ENCODE measurements around the gene NPIPA5.
"Not testable (repeated sequence)": the region's sequence is repeated elsewhere in the genome, so short reads cannot be mapped to it uniquely, and the experiment has no call there.

NPIPA5 gene

DNA sequence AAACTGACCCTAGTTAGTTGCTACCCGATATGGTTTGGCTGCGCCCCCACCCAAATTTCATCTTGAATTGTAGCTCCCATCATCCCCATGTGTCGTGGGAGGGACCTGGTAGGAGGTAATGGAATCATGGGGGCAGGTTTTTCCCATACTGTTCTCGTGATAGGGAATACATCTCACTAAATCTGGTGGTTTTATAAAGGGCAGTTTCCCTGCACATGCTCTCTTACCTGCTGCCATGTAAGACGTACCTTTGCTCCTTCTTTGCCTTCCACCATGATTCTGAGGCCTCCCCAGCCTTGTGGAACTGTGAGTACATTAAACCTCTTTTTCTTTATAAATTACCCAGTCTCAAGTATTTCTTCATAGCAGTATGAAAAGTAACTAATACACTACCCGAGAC, 10.0 kb upstream of the NPIPA5 start:
- not testable (repeated sequence) for DNase-seq

DNA sequence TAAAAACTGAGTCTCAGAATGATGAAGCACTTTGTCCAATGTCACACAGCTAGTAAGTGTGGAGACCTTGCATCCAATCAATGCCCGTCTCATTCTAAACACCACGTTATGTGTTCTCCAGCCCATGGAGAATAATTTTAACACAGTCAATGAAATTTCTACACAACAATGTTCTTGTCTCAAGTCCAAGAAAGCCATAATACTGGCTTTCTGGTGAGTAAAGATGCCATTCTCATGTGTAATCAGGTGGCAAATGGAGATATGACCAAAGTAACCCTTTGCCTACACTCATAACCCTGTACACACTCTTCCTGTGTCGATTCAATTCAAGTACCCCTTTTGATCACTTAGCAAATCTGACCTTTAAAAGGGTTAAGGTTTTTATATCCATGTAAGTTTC, 4.7 kb upstream of the NPIPA5 start:
- DNase-seq, result not testable (repeated sequence)

DNA sequence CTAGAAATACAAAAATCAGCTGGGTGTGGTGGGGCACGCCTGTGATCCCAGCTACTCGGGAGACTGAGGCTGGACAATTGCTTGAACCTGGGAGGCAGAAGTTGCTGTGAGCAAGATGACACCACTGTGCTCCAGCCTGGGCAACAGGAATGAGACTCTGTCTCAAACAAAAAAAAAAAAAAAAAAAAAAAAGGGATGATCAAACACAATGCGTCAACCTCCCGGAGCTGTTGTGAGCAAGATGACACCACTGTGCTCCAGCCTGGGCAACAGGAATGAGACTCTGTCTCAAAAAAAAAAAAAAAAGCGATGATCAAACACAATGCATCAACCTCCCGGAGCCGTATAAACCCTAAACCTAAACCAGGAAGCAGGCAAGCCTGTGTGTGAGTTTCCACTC, 20.6 kb downstream of the NPIPA5 start:
- DNase-seq, result not testable (repeated sequence)

DNA sequence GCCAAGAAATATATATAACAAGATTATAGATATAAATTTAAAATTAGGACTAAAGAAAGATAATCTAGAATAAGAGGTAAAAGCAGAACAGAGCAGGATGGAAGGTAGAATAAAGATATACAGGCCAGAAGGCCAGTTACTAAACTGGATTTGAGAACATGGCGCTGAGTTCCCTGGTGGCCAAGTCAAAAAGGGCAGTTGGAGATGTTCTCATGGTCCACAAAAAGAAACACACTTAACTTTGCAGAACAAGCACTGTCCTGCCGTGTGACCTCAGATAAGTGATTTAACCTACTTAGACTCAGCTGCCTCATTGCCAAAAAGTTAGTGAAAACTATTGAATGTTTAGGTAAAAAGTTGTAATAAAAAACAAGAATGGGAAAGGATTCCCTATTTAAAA, 23.2 kb downstream of the NPIPA5 start:
- not testable (repeated sequence) for DNase-seq

DNA sequence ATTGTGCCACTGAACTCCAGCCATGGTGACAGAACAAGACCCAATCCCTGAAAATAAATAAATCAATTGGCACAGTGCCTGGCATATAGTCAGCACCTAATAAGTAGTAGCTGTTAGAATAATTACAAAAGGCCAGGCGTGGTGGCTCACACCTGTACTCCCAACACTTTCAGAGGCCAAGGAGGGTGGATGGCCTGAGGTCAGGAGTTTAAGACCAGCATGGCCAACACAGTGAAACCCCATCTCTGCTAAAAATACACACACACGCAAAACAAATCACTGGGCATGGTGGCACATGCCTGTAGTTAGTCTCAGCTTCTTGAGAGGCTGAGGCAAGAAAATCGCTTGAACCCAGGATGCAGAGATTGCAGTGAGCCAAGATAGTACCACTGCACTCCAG, 25.2 kb downstream of the NPIPA5 start:
- DNase-seq, result not testable (repeated sequence)

DNA sequence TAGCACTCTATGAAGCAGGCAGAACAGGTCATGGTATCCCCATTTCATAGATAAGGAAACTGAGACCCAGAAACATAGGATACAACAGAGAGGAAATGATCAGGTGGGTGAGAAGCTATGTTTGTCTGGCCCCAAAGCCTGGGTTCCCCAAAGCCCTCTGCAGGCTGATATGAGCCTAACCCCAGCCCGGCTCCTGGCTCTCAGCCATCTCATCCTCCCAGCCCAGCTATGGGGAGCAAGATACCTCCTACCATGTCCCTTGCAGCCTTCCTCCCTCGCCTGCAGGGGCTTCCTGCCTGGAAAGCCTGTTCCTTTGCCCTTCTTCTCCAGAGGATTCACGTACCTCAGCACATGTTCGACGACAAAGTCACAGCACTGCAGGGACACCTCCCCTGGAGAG, 26.3 kb downstream of the NPIPA5 start:
- DNase-seq, result not testable (repeated sequence)

DNA sequence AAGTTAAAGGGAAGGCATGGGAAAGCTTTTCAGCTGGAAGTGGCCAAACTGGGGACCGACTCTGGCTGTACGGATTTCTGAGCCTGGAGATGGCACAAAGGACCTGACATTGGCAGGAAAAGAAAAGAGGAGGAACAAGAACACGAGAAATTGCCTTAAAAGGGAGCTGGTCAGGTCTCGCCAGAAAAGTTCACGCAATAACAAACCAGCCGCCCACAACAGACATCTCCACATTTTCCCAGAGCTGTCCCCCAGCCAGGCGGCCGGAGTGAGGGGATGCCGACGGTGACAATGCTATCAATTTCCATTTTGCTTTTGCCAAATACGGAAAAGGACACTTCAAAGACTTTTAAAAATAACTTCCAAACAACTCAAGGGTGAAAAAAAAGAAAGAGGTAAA, 26.8 kb downstream of the NPIPA5 start:
- not testable (repeated sequence) for DNase-seq

DNA sequence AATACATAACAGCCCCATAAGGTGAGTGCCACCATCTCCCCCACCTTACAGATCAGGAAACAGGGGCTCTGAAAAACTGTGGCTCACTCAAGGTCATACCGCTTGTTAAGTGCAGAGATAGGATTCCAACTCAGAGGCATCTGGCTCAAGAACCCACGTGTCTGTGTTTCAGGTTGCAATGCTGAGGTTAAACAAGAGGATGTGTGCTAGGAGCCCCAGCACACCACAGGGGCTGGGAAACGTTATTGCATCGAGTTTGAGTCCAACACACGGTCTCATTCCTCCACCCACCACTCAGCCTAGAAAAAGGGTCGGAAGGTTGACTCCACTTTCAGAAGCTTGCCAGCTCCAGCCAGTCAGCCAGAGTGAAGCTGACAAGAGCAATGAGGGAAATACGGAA, 29.4 kb downstream of the NPIPA5 start:
- DNase-seq, result not testable (repeated sequence)

DNA sequence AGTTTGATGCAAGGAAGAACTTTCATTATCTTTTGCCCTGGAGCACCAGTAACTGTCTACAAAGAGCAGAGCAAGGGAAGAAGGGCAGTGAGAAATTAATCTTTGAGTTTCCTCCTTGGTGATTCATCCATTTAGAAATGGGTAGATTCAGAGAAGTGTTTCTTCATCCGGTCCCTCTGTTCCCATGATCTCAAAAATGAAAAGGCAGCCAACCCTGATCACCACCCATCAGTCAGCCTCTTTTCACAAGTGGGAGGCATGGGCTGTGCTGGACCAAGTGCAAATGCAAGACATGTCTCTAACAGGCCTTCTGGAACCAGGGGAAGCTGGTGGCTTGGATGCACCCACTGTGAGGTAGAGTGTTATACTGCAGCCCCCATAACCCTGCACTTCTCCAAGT, 35.8 kb downstream of the NPIPA5 start:
- not testable (repeated sequence) for DNase-seq

DNA sequence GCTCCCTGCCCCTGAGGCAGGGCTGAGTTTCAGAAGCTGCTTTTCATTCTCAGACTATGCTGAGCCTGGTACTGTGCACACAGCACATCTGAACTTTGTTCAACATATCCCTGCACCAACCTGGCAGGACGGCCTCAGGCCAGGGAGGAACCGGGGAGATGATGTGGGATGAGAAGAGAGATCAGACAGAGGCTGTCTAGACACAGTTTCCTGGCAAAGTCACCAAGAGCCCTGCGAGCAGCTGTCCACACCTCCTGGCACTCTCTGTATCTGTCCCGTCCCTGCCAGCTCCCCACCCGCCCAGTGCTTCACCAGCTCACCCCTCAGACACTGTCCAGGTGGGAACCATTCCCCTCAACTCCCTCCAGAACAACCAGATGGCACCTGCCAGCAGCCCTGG, 39.1 kb downstream of the NPIPA5 start:
- not testable (repeated sequence) for DNase-seq

DNA sequence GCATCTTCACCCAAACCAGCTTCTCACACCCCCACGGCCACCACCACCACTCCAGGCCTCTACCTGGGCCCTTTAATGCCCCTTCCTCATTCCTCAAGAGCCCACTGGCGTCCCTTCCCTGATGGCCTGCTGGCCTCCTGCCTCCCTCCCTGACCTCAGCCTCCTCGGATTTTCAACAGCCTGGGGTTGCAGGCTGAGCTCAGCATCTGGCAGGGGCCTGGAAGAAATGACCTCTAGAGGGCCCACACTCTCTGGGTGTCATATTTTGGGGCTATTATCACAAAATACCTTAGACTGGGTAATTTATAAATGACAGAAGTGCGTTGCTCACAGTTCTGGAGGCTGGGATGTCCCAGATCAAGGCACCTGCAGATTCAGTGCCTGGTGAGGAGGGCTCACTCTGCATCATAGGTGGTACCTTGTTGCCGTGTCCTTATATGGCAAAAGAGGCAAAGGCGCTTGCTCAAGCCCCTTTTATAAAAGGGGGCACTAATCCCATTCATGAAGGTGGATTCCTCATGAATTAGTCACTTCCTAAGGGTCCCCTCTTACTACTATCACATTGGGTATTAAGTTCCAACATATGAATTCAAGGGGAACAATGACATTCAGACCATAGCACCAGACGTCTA, 40.0 kb downstream of the NPIPA5 start:
- not testable (repeated sequence) for DNase-seq

DNA sequence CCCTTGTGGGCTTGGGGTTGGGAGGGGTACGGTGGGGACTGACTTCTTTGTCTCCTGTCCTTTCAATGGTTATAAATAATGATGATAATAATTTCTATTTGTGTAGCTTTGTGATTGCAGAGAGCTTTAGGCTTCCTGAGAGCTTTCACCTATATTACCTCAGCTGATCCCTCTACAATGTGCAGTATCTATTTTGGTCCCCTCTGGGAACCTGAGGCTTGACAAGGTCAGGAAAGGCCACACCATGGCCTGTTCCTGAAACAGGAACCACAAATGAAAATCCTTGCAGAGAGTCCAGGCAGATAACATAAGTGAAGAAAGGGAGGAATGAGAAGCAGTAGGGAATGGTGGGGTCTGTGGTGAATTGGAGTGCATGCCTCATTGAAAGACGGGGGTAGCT, 42.5 kb downstream of the NPIPA5 start:
- DNase-seq, result not testable (repeated sequence)

DNA sequence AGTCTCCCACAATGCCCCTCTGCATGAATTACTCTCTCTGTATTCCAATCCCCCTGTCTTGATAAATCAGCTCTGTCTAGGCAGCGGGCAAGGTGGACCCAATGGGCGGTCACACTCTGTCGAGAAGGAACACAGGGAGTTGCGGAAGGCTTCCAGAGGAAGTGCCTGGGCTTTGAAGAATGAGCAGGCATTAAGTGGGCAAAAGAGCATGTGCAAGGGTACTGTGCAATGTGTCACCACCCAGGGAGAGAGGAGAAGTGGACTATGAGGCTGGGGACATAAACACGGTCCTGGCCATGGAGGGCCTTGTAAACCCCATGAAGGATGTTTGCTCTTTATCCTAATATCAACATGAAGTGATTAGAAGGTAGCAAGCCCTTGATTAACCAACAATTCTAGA, 44.1 kb downstream of the NPIPA5 start:
- not testable (repeated sequence) for DNase-seq

DNA sequence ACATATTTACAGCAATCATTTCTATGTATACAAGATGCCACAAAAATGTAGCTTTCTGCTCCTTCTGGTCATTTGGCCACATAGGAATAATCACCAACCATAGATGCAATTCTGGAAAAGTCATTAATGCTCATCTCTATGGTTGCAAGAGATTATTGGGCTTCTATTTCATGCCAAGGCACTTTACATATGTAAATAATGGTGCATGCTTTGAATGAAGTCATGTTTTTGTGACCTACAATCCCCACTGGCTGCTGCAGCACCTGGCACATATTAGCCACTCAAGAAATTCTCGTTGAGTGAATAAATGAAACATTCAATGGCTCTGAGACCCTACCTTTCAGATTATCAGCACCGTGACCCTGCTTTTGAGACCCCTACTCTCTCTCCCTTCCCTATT, 47.1 kb downstream of the NPIPA5 start:
- DNase-seq, result not testable (repeated sequence)

DNA sequence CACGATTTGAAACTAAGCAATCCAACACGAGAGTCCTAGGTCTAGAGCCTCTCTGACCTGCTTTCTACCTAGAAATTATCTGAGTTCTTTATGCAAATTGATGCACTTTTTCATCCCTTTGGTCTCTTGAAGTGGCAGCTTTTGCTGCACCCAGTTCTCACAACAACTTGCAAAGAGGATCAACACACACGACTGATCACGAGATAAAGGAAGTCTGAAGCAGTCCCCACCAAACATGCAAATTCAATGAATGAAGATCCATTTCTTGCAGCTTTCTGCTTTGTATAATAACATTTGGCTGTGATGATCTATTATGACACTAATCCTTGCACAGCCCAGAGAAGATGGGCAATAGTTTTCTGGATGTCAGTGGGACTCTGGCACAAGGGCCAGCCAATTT, 53.1 kb downstream of the NPIPA5 start:
- not testable (repeated sequence) for DNase-seq

DNA sequence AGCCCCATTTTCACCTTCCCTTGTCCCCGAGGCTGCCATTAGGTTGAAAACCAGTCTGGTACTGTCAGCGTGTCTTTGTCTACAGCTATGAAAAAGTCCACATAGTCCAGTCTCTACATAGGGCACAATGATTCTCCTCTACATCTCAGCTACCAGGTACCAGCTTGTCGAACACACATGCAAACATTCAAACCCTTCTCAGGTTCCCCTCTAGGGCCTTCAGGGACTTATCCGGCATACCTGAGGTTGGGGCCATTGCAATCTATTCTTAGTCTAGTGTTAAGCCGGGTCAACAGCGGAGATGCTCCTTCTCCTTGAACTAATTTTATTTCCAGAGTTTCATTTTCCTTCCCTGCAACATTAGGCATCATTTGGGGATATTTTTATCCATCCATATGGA, 54.7 kb downstream of the NPIPA5 start:
- DNase-seq, result not testable (repeated sequence)

DNA sequence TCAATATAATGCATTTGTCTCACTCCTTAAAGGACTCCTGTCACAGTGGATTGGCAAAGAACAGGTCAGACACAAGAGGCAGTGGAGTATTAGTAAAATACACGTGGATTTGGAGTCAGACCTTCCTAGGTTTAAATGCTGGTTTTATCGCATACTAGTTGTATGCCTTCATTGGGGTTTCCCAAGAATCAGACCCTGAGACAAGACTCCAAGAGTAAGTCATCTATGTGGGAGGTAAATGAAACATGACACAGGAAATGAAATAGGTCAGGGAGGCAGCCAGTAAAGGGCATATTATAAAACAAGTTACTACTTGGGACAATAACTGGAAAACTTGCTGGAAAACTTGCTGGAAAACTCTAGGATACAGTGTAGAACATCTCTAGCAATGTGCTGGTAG, 56.9 kb downstream of the NPIPA5 start:
- not testable (repeated sequence) for DNase-seq

DNA sequence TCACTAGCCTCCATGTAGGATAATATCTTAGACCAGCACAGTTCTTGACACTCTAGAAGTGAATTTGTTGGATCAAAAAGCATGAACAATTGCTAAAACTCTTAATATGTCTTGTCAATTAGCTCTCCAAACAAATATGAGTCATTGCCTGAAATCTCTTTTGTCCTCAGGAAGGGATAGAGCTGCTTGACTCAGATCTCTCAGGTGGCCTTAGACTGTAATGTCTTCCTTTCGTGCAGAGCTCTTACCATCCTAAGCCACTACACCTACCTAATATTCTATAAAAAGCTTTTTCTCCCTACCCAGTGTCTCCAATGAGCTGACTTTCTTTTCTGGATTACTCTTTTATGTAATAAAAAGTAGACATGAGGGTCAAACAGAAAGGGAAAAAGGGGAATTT, 63.5 kb downstream of the NPIPA5 start:
- not testable (repeated sequence) for DNase-seq

Data from NCI-H1105 (cell line).